Motor neuron (in vitro differentiated cells): ENCODE data around the gene VSIG10L. TPM values are rescaled to one million over a fixed set of nuclear protein-coding genes. Genes with fewer than 3 reads are reported as not detected.
A peak's percentile ranks its signal among the peaks of the same experiment; 100 is the strongest.

Experiments
- ATAC-seq, 8 experiments: fragments of 200-7000 bp; cut with Tn5 transposase; replicated peaks in 6 of 8; 2 replicates each; pipeline ENCODE4 v1.8.0; 2021; ENCODE audit warnings: mild to moderate bottlenecking in 8 of 8, moderate library complexity in 8 of 8
- H3K27ac ChIP-seq, 2 donors: fragments of 250-450 bp; sonication (Bioruptor Pico); 2 replicates each; pipeline ENCODE4 v1.9.0; 2021; ENCODE audit warnings: antibody characterized with exemption in 2 of 2, mild to moderate bottlenecking in 2 of 2, moderate library complexity in 1 of 2
- H3K4me1 ChIP-seq, 2 donors: fragments of 250-450 bp; sonication (Bioruptor Pico); replicated peaks in 1 of 2; 2 replicates each; pipeline ENCODE4 v1.6.1; 2021; ENCODE audit warnings: antibody characterized with exemption in 2 of 2, mild to moderate bottlenecking in 2 of 2, moderate library complexity in 1 of 2
- H3K4me3 ChIP-seq, 5 donors: fragments of 250-450 bp; sonication (Bioruptor Pico); 2 replicates each; pipeline ENCODE4 v1.9.0; 2021; ENCODE audit warnings: antibody characterized with exemption in 5 of 5, mild to moderate bottlenecking in 5 of 5, moderate library complexity in 4 of 5
- WGBS, 10 experiments: fragments of 450-650 bp; shearing (Covaris generic); methylation state at CpG; one replicate each; pipeline ENCODE4 v1.0.0; 2022; 5-methylcytosine and 5-hydroxymethylcytosine counted together
- in situ Hi-C, 9 experiments: fragments of 400-800 bp; cut with MboI; loops; one replicate each; pipeline ENCODE4 v1.15.0; 2021; ENCODE audit warnings: low sequenced_read_pairs in 9 of 9, low pct_unique_long_range_greater_than_20kb in 2 of 9; ENCODE audit not compliant: unreplicated experiment in 9 of 9
- total RNA-seq, 8 experiments: library from RNA; unstranded; fragments of 300-600 nt; gene quantifications; 2 replicates each; pipeline versions ENCODE4 v1.2.3 to v1.2.4, GENCODE V29; 2022

Gene VSIG10L
- total RNA-seq, 8 experiments from 2014 or later: 1.3 to 5.2 (median 2.2) TPM

- WGBS, 10 experiments: 25 to 80% (median 60%) methylated on average over 2 to 3 of the region's 8 CpGs; no CpG with 5 or more reads in 7 of the 10 experiments
- no peak overlapping the region for H3K27ac ChIP-seq
- no peak for ATAC-seq
- H3K4me1 ChIP-seq: peaks cover 20 to 22% of the 10 kb centered on the region in 2 donors
- in situ Hi-C loops: no loop called here
- no peak overlapping the region for H3K4me3 ChIP-seq
Measured at GRCh38 chr19:51316688-51317087, 25.3 kb downstream of the VSIG10L start.

GRCh38 chr19:51311351-51312257 is 30.3 kb downstream of the VSIG10L start, which contains the start of gene IGLON5:
Gene IGLON5, plus strand, starts transcription at chr19:51311644. Its CDS starts 204 bp downstream, at chr19:51311848.
- no CpG with 5 or more reads among the region's 76 CpGs for WGBS, 10 experiments
- Histone ChIP-seq H3K27ac (no peak within 1 kb of the TSS), H3K4me3 (peak within 1 kb of the TSS; percentile 30 to 75 (median 46)), H3K4me1 (peaks cover 0 to 2% of the 10 kb centered on the region in 2 donors)
- ATAC-seq: peak in 6 of 8 experiments; percentile 65 to 78 (median 70)
- in situ Hi-C loops: no loop called here

- in situ Hi-C loops: no loop called here
- ATAC-seq: no peak
- Histone ChIP-seq H3K4me1 (no peaks in the 10 kb centered on the region), H3K27ac (no peak overlapping the region), H3K4me3 (no peak overlapping the region)
- 6 to 100% (median 47%) methylated on average over 2 to 3 of the region's 3 CpGs; no CpG with 5 or more reads in 2 of the 10 experiments for WGBS, 10 experiments
Measured at GRCh38 chr19:51305479-51305878, 36.5 kb downstream of the VSIG10L start.

- Histone ChIP-seq H3K27ac (no peak overlapping the region), H3K4me1 (no peaks in the 10 kb centered on the region), H3K4me3 (no peak overlapping the region)
- 0 to 93% (median 17%) methylated on average over 1 to 4 of the region's 7 CpGs; no CpG with 5 or more reads in 3 of the 10 experiments for WGBS, 10 experiments
- in situ Hi-C loops: no loop called here
- ATAC-seq: no peak
Measured at GRCh38 chr19:51301266-51301665, 40.7 kb downstream of the VSIG10L start.

GRCh38 chr19:51297406-51297805 is 44.5 kb downstream of the VSIG10L start:
- no peak for ATAC-seq
- Histone ChIP-seq H3K4me1 (peaks cover 0 to 9% of the 10 kb centered on the region in 2 donors), H3K4me3 (no peak overlapping the region), H3K27ac (no peak overlapping the region)
- WGBS, 10 experiments: 10 to 83% (median 67%) methylated on average over 1 to 5 of the region's 5 CpGs; no CpG with 5 or more reads in 5 of the 10 experiments
- in situ Hi-C loops: no loop called here

- WGBS, 10 experiments: 0 to 79% (median 67%) methylated on average over 1 to 4 of the region's 9 CpGs; no CpG with 5 or more reads in 3 of the 10 experiments
- in situ Hi-C loops: no loop called here
Measured at GRCh38 chr19:51296336-51297093, 45.4 kb downstream of the VSIG10L start.

GRCh38 chr19:51295382-51296126 is 46.4 kb downstream of the VSIG10L start:
- no peak overlapping the region for H3K27ac ChIP-seq
- in situ Hi-C loops: no loop called here
- H3K4me3 ChIP-seq: no peak overlapping the region
- 20 to 74% (median 36%) methylated on average over 2 to 9 of the region's 15 CpGs; no CpG with 5 or more reads in 4 of the 10 experiments for WGBS, 10 experiments
- peaks cover 0 to 9% of the 10 kb centered on the region in 2 donors for H3K4me1 ChIP-seq
- ATAC-seq: peak in 1 of 8 experiments; percentile 22

More at GRCh38 chr19:51296336-51297093, 45.4 kb downstream of the VSIG10L start:
- peak in 5 of 8 experiments; percentile 25 to 52 (median 48) for ATAC-seq
- Histone ChIP-seq H3K4me3 (no peak overlapping the region), H3K4me1 (peaks cover 0 to 9% of the 10 kb centered on the region in 2 donors), H3K27ac (no peak overlapping the region)

- no peak for ATAC-seq
- Histone ChIP-seq H3K4me1 (peaks cover 0 to 9% of the 10 kb centered on the region in 2 donors), H3K4me3 (no peak overlapping the region), H3K27ac (no peak overlapping the region)
- WGBS, 10 experiments: 36 to 67% (median 56%) methylated on average over 3 to 6 of the region's 12 CpGs; no CpG with 5 or more reads in 6 of the 10 experiments
- in situ Hi-C loops: no loop called here
Measured at GRCh38 chr19:51294977-51295375, 47.0 kb downstream of the VSIG10L start.

GRCh38 chr19:51294211-51294976 is 47.5 kb downstream of the VSIG10L start:
- Histone ChIP-seq H3K4me1 (peaks cover 0 to 9% of the 10 kb centered on the region in 2 donors), H3K27ac (no peak overlapping the region), H3K4me3 (no peak overlapping the region)
- peak in 5 of 8 experiments; percentile 24 to 55 (median 46) for ATAC-seq
- WGBS, 10 experiments: 0 to 92% (median 46%) methylated on average over 1 to 7 of the region's 23 CpGs; no CpG with 5 or more reads in 3 of the 10 experiments
- in situ Hi-C loops: no loop called here

- no peak overlapping the region for H3K4me3 ChIP-seq
- in situ Hi-C loops: no loop called here
- ATAC-seq: no peak
- H3K27ac ChIP-seq: no peak overlapping the region
- peaks cover 0 to 9% of the 10 kb centered on the region in 2 donors for H3K4me1 ChIP-seq
- 0 to 80% (median 45%) methylated on average over 1 to 2 of the region's 14 CpGs; no CpG with 5 or more reads in 6 of the 10 experiments for WGBS, 10 experiments
Measured at GRCh38 chr19:51293571-51294210, 48.2 kb downstream of the VSIG10L start.

- WGBS, 10 experiments: 10 to 48% (median 25%) methylated on average over 2 to 8 of the region's 11 CpGs; no CpG with 5 or more reads in 2 of the 10 experiments
- no peak overlapping the region for H3K27ac ChIP-seq
- H3K4me1 ChIP-seq: peaks cover 0 to 9% of the 10 kb centered on the region in 2 donors
- in situ Hi-C loops: no loop called here
- ATAC-seq: no peak
- no peak overlapping the region for H3K4me3 ChIP-seq
Measured at GRCh38 chr19:51292971-51293370, 49.0 kb downstream of the VSIG10L start.
